Suprapubic skin (tissue), 4 donors: Measurements from ENCODE around the gene TCTN1. TPM values are rescaled to one million over a fixed set of nuclear protein-coding genes. Genes with fewer than 3 reads are reported as not detected.
"Not testable (repeated sequence)": the region's sequence is repeated elsewhere in the genome, so short reads cannot be mapped to it uniquely, and the experiment has no call there.

Source experiments
- DNase-seq, 2 donors: peaks; one replicate each; pipeline ENCODE4 v3.0.0-alpha.2; 2019; ENCODE audit warnings: low spot score in 2 of 2
- H3K27ac ChIP-seq: fragments of 200-600 bp; sonication (generic); one replicate; pipeline ENCODE4 v1.5.1; 2019
- H3K27me3 ChIP-seq: fragments of 200-600 bp; sonication (generic); one replicate; pipeline ENCODE4 v1.5.1; 2019
- H3K36me3 ChIP-seq: fragments of 200-600 bp; sonication (generic); one replicate; pipeline ENCODE4 v1.5.1; 2019
- H3K4me1 ChIP-seq: fragments of 200-600 bp; sonication (generic); one replicate; pipeline ENCODE4 v1.5.1; 2019
- H3K4me3 ChIP-seq: fragments of 200-600 bp; sonication (generic); one replicate; pipeline ENCODE4 v1.5.1; 2019; ENCODE audit warnings: mild to moderate bottlenecking
- H3K9me3 ChIP-seq: fragments of 200-600 bp; sonication (generic); one replicate; pipeline ENCODE4 v1.5.1; 2019
- EP300 ChIP-seq: sonication (generic); formaldehyde crosslinking; IDR thresholded peaks from one replicate; pipeline ENCODE4 v1.6.1; 2017; ENCODE audit warnings: antibody characterized with exemption
- POLR2A ChIP-seq, 2 donors: fragments of 450-650 bp; IDR thresholded peaks; one replicate each; pipeline ENCODE4 v1.6.1; 2017; ENCODE audit warnings: antibody characterized with exemption in 2 of 2, mild to moderate bottlenecking in 2 of 2, moderate library complexity in 2 of 2
- POLR2AphosphoS5 ChIP-seq, 3 donors: sonication (generic); formaldehyde crosslinking; IDR thresholded peaks; one replicate each; pipeline ENCODE4 v1.6.1; 2017; ENCODE audit warnings: antibody characterized with exemption in 3 of 3
- WGBS: methylation state at CpG from one replicate; pipeline ENCODE4 v1.1.5; 2018; 5-methylcytosine and 5-hydroxymethylcytosine counted together
- total RNA-seq, 4 donors: library from RNA; depleted of rRNA; stranded (reverse); fragments of >200 nt; gene quantifications; one replicate each; pipeline ENCODE4 v1.1.0, GENCODE V29; 2016
- TF ChIP-seq, protein P1 (sequence below), 2 donors: fragments of 200-600 bp in 1 of 2; fragments of 450-650 bp in 1 of 2; sonication (generic) in 1 of 2; IDR thresholded peaks; one replicate each; pipeline ENCODE4 v1.5.1; 2016 to 2019; ENCODE audit warnings: antibody characterized with exemption in 2 of 2, mild to moderate bottlenecking in 1 of 2, moderate library complexity in 1 of 2

Gene TCTN1
- total RNA-seq, 4 donors from 2014 or later = 18.9 to 46.4 (median 28.4) TPM

DNA sequence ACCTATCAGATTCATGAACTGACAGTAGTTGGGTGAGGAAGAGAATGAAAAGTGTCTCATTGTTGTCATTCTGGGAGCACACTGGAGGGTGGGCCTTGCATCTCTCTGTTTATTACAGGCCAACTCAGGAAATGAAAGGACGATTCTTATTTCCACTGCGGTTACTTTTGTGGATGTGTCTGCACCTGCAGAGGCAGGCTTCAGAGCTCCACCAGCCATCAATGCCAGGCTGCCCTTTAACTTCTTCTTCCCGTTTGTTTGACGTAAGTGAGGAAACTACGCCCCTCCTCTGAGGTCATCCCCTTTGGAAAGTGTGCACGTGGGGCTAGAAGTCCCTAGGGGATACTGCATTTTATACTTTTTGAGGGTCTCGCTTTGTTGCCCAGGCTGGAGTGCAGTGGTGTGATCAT, 33.7 kb downstream of the TCTN1 start:
- no peaks in the 10 kb centered on the region for H3K9me3 ChIP-seq
- H3K36me3 ChIP-seq = peaks cover 67% of the 10 kb centered on the region
- TF ChIP-seq POLR2AphosphoS5 (IDR thresholded peaks at IDR 0.05) = no peak
- TF ChIP-seq, protein P1, sequence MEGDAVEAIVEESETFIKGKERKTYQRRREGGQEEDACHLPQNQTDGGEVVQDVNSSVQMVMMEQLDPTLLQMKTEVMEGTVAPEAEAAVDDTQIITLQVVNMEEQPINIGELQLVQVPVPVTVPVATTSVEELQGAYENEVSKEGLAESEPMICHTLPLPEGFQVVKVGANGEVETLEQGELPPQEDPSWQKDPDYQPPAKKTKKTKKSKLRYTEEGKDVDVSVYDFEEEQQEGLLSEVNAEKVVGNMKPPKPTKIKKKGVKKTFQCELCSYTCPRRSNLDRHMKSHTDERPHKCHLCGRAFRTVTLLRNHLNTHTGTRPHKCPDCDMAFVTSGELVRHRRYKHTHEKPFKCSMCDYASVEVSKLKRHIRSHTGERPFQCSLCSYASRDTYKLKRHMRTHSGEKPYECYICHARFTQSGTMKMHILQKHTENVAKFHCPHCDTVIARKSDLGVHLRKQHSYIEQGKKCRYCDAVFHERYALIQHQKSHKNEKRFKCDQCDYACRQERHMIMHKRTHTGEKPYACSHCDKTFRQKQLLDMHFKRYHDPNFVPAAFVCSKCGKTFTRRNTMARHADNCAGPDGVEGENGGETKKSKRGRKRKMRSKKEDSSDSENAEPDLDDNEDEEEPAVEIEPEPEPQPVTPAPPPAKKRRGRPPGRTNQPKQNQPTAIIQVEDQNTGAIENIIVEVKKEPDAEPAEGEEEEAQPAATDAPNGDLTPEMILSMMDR (IDR thresholded peaks at IDR 0.05) = no peak
- TF ChIP-seq POLR2A (IDR thresholded peaks at IDR 0.05) = no peak
- TF ChIP-seq EP300 = no peak
- DNase-seq = no peak
- H3K4me1 ChIP-seq = no peaks in the 10 kb centered on the region
- no peaks in the 10 kb centered on the region for H3K27me3 ChIP-seq
- no peak overlapping the region for H3K4me3 ChIP-seq
- H3K27ac ChIP-seq = no peak overlapping the region
- WGBS = 72% methylated on average over 7 of the region's 7 CpGs

DNA sequence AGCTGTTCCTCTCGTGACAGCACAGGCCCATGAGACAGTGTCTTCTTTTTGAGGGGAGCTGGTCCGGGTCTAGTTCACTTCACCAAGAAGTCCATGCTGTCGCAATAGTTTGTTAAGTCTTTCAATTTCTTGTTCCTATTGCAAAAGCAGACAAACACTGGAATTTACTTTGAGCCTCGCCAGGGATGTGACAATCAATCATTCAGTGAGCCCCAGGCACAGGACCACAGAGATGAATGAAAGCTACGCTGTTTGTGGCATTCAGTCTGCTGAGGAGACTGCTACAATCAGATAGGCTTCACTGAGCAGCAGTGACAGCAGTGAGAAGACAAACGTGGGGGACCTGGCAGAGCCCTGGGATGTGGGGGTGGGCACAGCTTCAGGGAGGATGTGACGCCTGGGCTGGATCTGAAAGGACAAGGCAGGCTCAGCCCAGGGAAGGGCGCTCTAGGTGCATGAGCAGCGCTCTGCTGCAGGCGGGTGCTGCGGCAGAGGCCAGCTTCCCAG, 35.5 kb downstream of the TCTN1 start:
- 85% methylated on average over 11 of the region's 11 CpGs for WGBS
- TF ChIP-seq, protein P1 (IDR thresholded peaks at IDR 0.05) = no peak
- no peak for TF ChIP-seq EP300
- no peak for TF ChIP-seq POLR2A (IDR thresholded peaks at IDR 0.05)
- TF ChIP-seq POLR2AphosphoS5 (IDR thresholded peaks at IDR 0.05) = no peak
- Histone ChIP-seq H3K9me3 (no peaks in the 10 kb centered on the region), H3K27me3 (no peaks in the 10 kb centered on the region), H3K36me3 (peaks cover 67% of the 10 kb centered on the region), H3K27ac (no peak overlapping the region), H3K4me3 (no peak overlapping the region), H3K4me1 (no peaks in the 10 kb centered on the region)
- no peak for DNase-seq

DNA sequence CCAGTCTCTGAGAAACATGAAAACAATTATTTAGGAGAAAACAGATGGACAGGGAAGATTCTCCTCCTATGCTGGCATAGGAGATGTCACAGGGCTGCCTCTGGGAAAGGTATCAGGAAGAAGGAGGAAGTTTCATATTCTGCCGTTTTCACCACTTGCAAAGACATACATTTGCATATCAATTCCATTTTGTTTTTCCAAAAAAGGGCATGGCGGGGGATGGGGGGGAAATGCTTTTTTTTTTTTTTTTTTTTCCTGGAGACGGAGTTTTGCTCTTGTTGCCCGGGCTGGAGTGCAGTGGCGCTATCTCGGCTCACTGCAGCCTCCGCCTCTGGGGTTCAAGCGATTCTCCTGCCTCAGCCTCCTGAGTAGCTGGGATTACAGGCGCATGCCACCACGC, 40.3 kb downstream of the TCTN1 start:
- peaks cover 33% of the 10 kb centered on the region for H3K36me3 ChIP-seq
- 95% methylated on average over 10 of the region's 10 CpGs for WGBS

DNA sequence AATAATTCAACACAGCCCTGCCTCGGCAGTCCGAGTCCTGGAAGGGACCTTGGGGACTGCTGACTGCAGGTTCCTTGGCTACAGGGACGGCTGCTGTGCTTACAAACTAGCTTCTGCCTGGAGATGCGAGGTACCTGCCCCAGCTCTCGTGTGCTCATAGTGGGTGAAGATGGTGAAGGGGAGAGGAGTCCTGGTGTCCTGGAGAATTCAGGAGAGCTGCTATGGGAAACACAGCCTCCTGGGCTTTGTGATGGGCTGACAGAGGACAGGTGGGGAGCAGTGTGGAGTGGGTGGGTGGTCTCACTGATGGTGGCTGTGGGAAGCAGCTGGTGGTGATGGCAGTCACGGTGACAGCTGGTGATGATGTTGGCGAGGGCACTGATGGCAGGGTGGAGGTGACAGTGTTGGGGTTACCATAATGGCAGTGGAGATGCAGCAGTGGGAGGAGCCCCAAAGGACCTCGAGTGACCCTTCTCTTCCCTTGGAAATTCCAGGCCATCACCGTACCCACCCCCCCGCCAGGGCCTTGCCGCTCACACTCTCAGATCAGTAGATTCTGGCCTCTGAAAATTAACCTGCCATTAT, 42.2 kb downstream of the TCTN1 start:
- Histone ChIP-seq H3K9me3 (no peaks in the 10 kb centered on the region), H3K36me3 (peaks cover 15% of the 10 kb centered on the region), H3K27me3 (no peaks in the 10 kb centered on the region), H3K4me1 (no peaks in the 10 kb centered on the region), H3K27ac (no peak overlapping the region), H3K4me3 (no peak overlapping the region)
- WGBS = 83% methylated on average over 11 of the region's 11 CpGs
- TF ChIP-seq POLR2A (IDR thresholded peaks at IDR 0.05) (no peak), POLR2AphosphoS5 (IDR thresholded peaks at IDR 0.05) (no peak), EP300 (no peak)
- TF ChIP-seq, protein P1 (IDR thresholded peaks at IDR 0.05) = no peak
- no peak for DNase-seq

More for the DNA sequence above, 40.3 kb downstream of the TCTN1 start:
- DNase-seq, H3K27ac ChIP-seq, H3K4me3 ChIP-seq, H3K9me3 ChIP-seq, H3K4me1 ChIP-seq, H3K27me3 ChIP-seq: not testable (repeated sequence)

DNA sequence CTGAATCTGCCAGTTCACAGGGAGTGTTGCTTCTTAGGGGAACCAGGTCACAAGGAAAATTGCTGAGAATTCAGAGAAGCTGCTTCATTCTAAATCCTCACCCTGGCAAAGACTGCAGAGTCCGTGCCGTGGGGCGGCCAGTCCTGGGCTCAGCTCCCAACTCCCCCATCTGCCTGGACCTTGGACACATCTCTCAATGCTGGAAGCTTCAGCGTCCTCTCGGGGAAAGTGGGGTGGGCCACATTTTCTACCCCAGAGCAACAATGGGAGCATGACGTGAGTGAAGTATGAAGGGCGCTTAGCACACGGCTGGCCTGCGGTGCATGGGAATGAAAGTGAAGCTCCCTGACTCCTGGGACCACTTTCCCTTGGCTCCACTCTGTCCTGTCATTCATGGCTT, 43.8 kb downstream of the TCTN1 start:
- H3K4me1 ChIP-seq = no peaks in the 10 kb centered on the region
- TF ChIP-seq POLR2AphosphoS5 (IDR thresholded peaks at IDR 0.05) = no peak
- no peak for TF ChIP-seq EP300
- TF ChIP-seq, protein P1 (IDR thresholded peaks at IDR 0.05) = no peak
- TF ChIP-seq POLR2A (IDR thresholded peaks at IDR 0.05) = no peak
- no peak overlapping the region for H3K4me3 ChIP-seq
- H3K9me3 ChIP-seq = no peaks in the 10 kb centered on the region
- H3K27ac ChIP-seq = no peak overlapping the region
- H3K27me3 ChIP-seq = no peaks in the 10 kb centered on the region
- no peak for DNase-seq
- H3K36me3 ChIP-seq = peaks cover 5% of the 10 kb centered on the region
- 84% methylated on average over 9 of the region's 9 CpGs for whole genome bisulfite sequencing

- 68% methylated on average over 9 of the region's 9 CpGs for WGBS
- Histone ChIP-seq H3K9me3 (no peaks in the 10 kb centered on the region), H3K27me3 (no peaks in the 10 kb centered on the region), H3K36me3 (peaks cover 5% of the 10 kb centered on the region), H3K4me1 (no peaks in the 10 kb centered on the region), H3K4me3 (no peak overlapping the region), H3K27ac (no peak overlapping the region)
- TF ChIP-seq POLR2AphosphoS5 (IDR thresholded peaks at IDR 0.05) = no peak
- TF ChIP-seq, protein P1 (IDR thresholded peaks at IDR 0.05) = no peak
- no peak for TF ChIP-seq EP300
- TF ChIP-seq POLR2A (IDR thresholded peaks at IDR 0.05) = no peak
- DNase-seq = no peak
Observed at GRCh38 chr12:110658242-110658641, 44.3 kb downstream of the TCTN1 start.
